Vagina (tissue), 2 donors: ENCODE data around the gene ARMC3.

ENCODE experiments used
- CTCF ChIP-seq, 3 experiments: fragments of 450-650 bp in 2 of 3; fragments of 200-600 bp in 1 of 3; sonication (generic) in 1 of 3; IDR thresholded peaks; one replicate each; pipeline ENCODE4 v1.5.1; 2017 to 2019; ENCODE audit warnings: antibody characterized with exemption in 3 of 3, mild to moderate bottlenecking in 2 of 3, moderate library complexity in 2 of 3
- POLR2A ChIP-seq, 2 donors: fragments of 450-650 bp; IDR thresholded peaks; one replicate each; pipeline ENCODE4 v1.6.1; 2017; ENCODE audit warnings: antibody characterized with exemption in 2 of 2, mild to moderate bottlenecking in 2 of 2, moderate library complexity in 2 of 2
- POLR2AphosphoS5 ChIP-seq, 2 donors: sonication (generic); formaldehyde crosslinking; IDR thresholded peaks; one replicate each; pipeline ENCODE4 v1.9.0; 2017; ENCODE audit warnings: antibody characterized with exemption in 2 of 2, mild to moderate bottlenecking in 2 of 2, low read depth in 1 of 2; ENCODE audit not compliant: insufficient read depth in 1 of 2

- TF ChIP-seq CTCF (IDR thresholded peaks at IDR 0.05) (no peak), POLR2A (IDR thresholded peaks at IDR 0.05) (no peak), POLR2AphosphoS5 (IDR thresholded peaks at IDR 0.05; ENCODE audit: insufficient read depth in 1 of 2, low read depth in 1 of 2) (no peak)
Measured at GRCh38 chr10:23067337-23067736, 139.5 kb downstream of the ARMC3 start.
